Trophoblast cell (in vitro differentiated cells and primary cell): ENCODE measurements around the gene OR10D3.

Experiments used
- DNase-seq, 2 donors: peaks; one replicate each; pipeline ENCODE4 v3.0.0-alpha.2; 2016
- H2AFZ ChIP-seq: 2 replicates; pipeline ENCODE4 v1.6.1; 2013; ENCODE audit warnings: low read length, moderate library complexity, mild to moderate bottlenecking; ENCODE audit not compliant: insufficient read depth, poor library complexity
- H2AK5ac ChIP-seq: 2 replicates; pipeline ENCODE4 v1.6.1; 2013; ENCODE audit warnings: mild to moderate bottlenecking, low read length
- H2BK120ac ChIP-seq: 2 replicates; pipeline ENCODE4 v1.6.1; 2013; ENCODE audit warnings: low read length, mild to moderate bottlenecking, moderate library complexity; ENCODE audit not compliant: insufficient read depth, poor library complexity
- H2BK12ac ChIP-seq: 2 replicates; pipeline ENCODE4 v1.6.1; 2013; ENCODE audit warnings: mild to moderate bottlenecking, low read length, moderate library complexity
- H2BK5ac ChIP-seq: 2 replicates; pipeline ENCODE4 v1.6.1; 2013; ENCODE audit warnings: low read length, low read depth, moderate library complexity, mild to moderate bottlenecking; ENCODE audit not compliant: poor library complexity
- H3K14ac ChIP-seq: 2 replicates; pipeline ENCODE4 v1.6.1; 2013; ENCODE audit warnings: mild to moderate bottlenecking, low read length
- H3K18ac ChIP-seq: 2 replicates; pipeline ENCODE4 v1.6.1; 2013; ENCODE audit warnings: mild to moderate bottlenecking, low read length
- H3K23ac ChIP-seq: 2 replicates; pipeline ENCODE4 v1.6.1; 2013; ENCODE audit warnings: low read length
- H3K27ac ChIP-seq: 2 replicates; pipeline ENCODE4 v1.5.1; 2013; ENCODE audit warnings: low read depth, mild to moderate bottlenecking, inconsistent platforms, low read length, moderate library complexity
- H3K27me3 ChIP-seq: 2 replicates; pipeline ENCODE4 v1.6.1; 2013; ENCODE audit warnings: inconsistent platforms, mild to moderate bottlenecking, low read length, moderate library complexity; ENCODE audit not compliant: insufficient read depth
- H3K36me3 ChIP-seq, 2 experiments: 1 replicate in 1 of 2; 2 replicates in 1 of 2; pipeline ENCODE4 v1.6.1; 2013; ENCODE audit warnings: low read length in 2 of 2, mild to moderate bottlenecking in 2 of 2, moderate library complexity in 1 of 2; ENCODE audit not compliant: insufficient read depth in 2 of 2, control insufficient read depth in 1 of 2
- H3K4ac ChIP-seq: 2 replicates; pipeline ENCODE4 v1.6.1; 2013; ENCODE audit warnings: low read depth, mild to moderate bottlenecking, low read length, moderate library complexity
- H3K4me1 ChIP-seq, 2 experiments: 1 replicate in 1 of 2; 2 replicates in 1 of 2; pipeline ENCODE4 v1.6.1; 2013; ENCODE audit warnings: low read length in 2 of 2, mild to moderate bottlenecking in 2 of 2, moderate library complexity in 1 of 2; ENCODE audit not compliant: insufficient read depth in 2 of 2, control insufficient read depth in 1 of 2
- H3K4me2 ChIP-seq: 2 replicates; pipeline ENCODE4 v1.6.1; 2013; ENCODE audit warnings: inconsistent platforms, mild to moderate bottlenecking, low read length, moderate library complexity
- H3K4me3 ChIP-seq: 2 replicates; pipeline ENCODE4 v1.5.1; 2013; ENCODE audit warnings: mild to moderate bottlenecking, low read depth, low read length, inconsistent platforms
- H3K79me1 ChIP-seq: one replicate; pipeline ENCODE4 v1.6.1; 2013; ENCODE audit warnings: low read length
- H3K79me2 ChIP-seq: 2 replicates; pipeline ENCODE4 v1.6.1; 2013; ENCODE audit warnings: low read length, mild to moderate bottlenecking; ENCODE audit not compliant: control insufficient read depth, insufficient read depth, poor library complexity
- H3K9ac ChIP-seq: 2 replicates; pipeline ENCODE4 v1.6.1; 2013; ENCODE audit warnings: mild to moderate bottlenecking, low read length
- H3K9me3 ChIP-seq: 2 replicates; pipeline ENCODE4 v1.6.1; 2013; ENCODE audit warnings: low read depth, mild to moderate bottlenecking, control low read depth, inconsistent platforms, low read length; ENCODE audit not compliant: insufficient read depth
- H4K12ac ChIP-seq: 2 replicates; pipeline ENCODE4 v1.6.1; 2013; ENCODE audit warnings: low read depth, mild to moderate bottlenecking, low read length, moderate library complexity
- H4K8ac ChIP-seq: 2 replicates; pipeline ENCODE4 v1.6.1; 2013; ENCODE audit warnings: low read depth, mild to moderate bottlenecking, low read length, moderate library complexity
- H4K91ac ChIP-seq: one replicate; pipeline ENCODE4 v1.6.1; 2013; ENCODE audit warnings: low read depth, mild to moderate bottlenecking, low read length, moderate library complexity
- WGBS: extraction: QIAGEN DNeasy Blood & Tissue Kit; methylation state at CpG from one replicate; pipeline ENCODE4 v1.1.7; 2013; ENCODE audit warnings: missing lambda C conversion rate; ENCODE audit not compliant: insufficient read length, insufficient coverage; ENCODE audit errors: extremely low coverage; 5-methylcytosine and 5-hydroxymethylcytosine counted together

The OR10D3 gene

GRCh38 chr11:124233376-124233775 is 50.2 kb downstream of the OR10D3 start:
- H3K4ac ChIP-seq: no peak overlapping the region
- H2AK5ac ChIP-seq: no peak overlapping the region
- H3K9me3 ChIP-seq: no peaks in the 10 kb centered on the region
- H3K79me1 ChIP-seq: no peaks in the 10 kb centered on the region
- no peak overlapping the region for H3K18ac ChIP-seq
- no peak overlapping the region for H2BK120ac ChIP-seq
- H3K79me2 ChIP-seq: no peaks in the 10 kb centered on the region
- H4K12ac ChIP-seq: no peak overlapping the region
- H2AFZ ChIP-seq: no peak overlapping the region
- no peak for DNase-seq
- no peaks in the 10 kb centered on the region for H3K4me1 ChIP-seq
- no peaks in the 10 kb centered on the region for H3K36me3 ChIP-seq
- no peak overlapping the region for H3K23ac ChIP-seq
- H3K4me3 ChIP-seq: no peak overlapping the region
- H4K8ac ChIP-seq: no peak overlapping the region
- no peak overlapping the region for H2BK5ac ChIP-seq
- no peak overlapping the region for H3K4me2 ChIP-seq
- no peak overlapping the region for H3K14ac ChIP-seq
- no peak overlapping the region for H3K9ac ChIP-seq
- no peak overlapping the region for H2BK12ac ChIP-seq
- H3K27me3 ChIP-seq: no peaks in the 10 kb centered on the region
- WGBS: no CpG with 5 or more reads among the region's 1 CpG
- no peak overlapping the region for H4K91ac ChIP-seq
- no peak overlapping the region for H3K27ac ChIP-seq
